Measurements from ENCODE around the gene BICC1. TPM values are rescaled to one million over a fixed set of nuclear protein-coding genes. Genes with fewer than 3 reads are reported as not detected.

The BICC1 gene
- polyA plus RNA-seq, 3 donors, result 0.02 to 0.24 (median 0.14) TPM

DNA sequence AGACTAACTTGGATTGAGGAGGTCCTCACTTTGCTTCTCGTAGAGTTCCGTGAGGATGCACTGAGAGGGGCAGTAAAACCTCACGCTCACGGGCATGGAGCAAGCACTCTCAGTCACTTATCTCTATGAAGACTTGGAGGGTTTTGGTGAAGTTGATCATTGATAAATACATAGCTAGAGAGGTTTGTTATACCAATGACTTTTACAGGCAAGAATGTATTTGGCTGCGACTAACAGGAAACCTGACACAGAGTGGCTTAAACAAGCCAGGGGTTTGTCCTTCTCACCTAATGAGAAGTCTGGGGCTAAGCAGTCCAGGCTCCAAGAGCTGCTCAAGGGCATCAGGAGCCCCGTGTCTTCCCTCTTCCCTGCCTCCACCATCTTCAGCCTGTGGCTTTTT lies 6.1 kb downstream of the BICC1 start:
- H3K27ac Mint-ChIP-seq, result no peak overlapping the region
- intact Hi-C loops (cut with micrococcal nuclease), result no loop called here
- no peak for DNase-seq
- no peaks in the 10 kb centered on the region for H3K79me2 ChIP-seq (ENCODE audit: insufficient read depth, low read length)
- peaks cover 0 to 4% (median 0%) of the 10 kb centered on the region in 7 donors for H3K9me3 Mint-ChIP-seq
- H3K4me2 ChIP-seq (replicated peaks; ENCODE audit: extremely low read depth, low read length, poor library complexity, severe bottlenecking), result no peak overlapping the region
- H3K4me1 ChIP-seq (ENCODE audit: control insufficient read depth in 1 of 2, insufficient read depth in 2 of 2, low read length in 2 of 2), result peaks cover under 1 to 4% of the 10 kb centered on the region in 2 donors
- H4K20me1 ChIP-seq (ENCODE audit: insufficient read depth, low read length), result no peaks in the 10 kb centered on the region
- H3K4me3 ChIP-seq (replicated peaks in 1 of 3; ENCODE audit: low read depth in 2 of 3, low read length in 3 of 3), result no peak overlapping the region
- H3K27ac ChIP-seq (ENCODE audit: low read depth in 1 of 2, low read length in 2 of 2), result no peak overlapping the region
- no peaks in the 10 kb centered on the region for H3K36me3 Mint-ChIP-seq
- H3K9me3 ChIP-seq (replicated peaks in 1 of 2; ENCODE audit: control insufficient read depth in 1 of 2, insufficient read depth in 1 of 2, low read length in 2 of 2), result no peaks in the 10 kb centered on the region
- no peak overlapping the region for H3K4me3 Mint-ChIP-seq
- H3K36me3 ChIP-seq (replicated peaks in 1 of 2; ENCODE audit: control insufficient read depth in 1 of 2, insufficient read depth in 2 of 2, low read length in 2 of 2), result no peaks in the 10 kb centered on the region
- peaks cover 0 to 15% (median 13%) of the 10 kb centered on the region in 3 donors for H3K27me3 Mint-ChIP-seq (ENCODE audit: low read depth in 3 of 3)
- no peak overlapping the region for H3K9ac ChIP-seq (ENCODE audit: insufficient read depth, low read length, poor library complexity, severe bottlenecking)
- H3K4me1 Mint-ChIP-seq, result peaks cover 10% of the 10 kb centered on the region
- TF ChIP-seq, protein P1, sequence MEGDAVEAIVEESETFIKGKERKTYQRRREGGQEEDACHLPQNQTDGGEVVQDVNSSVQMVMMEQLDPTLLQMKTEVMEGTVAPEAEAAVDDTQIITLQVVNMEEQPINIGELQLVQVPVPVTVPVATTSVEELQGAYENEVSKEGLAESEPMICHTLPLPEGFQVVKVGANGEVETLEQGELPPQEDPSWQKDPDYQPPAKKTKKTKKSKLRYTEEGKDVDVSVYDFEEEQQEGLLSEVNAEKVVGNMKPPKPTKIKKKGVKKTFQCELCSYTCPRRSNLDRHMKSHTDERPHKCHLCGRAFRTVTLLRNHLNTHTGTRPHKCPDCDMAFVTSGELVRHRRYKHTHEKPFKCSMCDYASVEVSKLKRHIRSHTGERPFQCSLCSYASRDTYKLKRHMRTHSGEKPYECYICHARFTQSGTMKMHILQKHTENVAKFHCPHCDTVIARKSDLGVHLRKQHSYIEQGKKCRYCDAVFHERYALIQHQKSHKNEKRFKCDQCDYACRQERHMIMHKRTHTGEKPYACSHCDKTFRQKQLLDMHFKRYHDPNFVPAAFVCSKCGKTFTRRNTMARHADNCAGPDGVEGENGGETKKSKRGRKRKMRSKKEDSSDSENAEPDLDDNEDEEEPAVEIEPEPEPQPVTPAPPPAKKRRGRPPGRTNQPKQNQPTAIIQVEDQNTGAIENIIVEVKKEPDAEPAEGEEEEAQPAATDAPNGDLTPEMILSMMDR (IDR thresholded peaks at IDR 0.05), result no peak
- peaks cover 0 to 18% of the 10 kb centered on the region in 2 donors for H3K27me3 ChIP-seq (ENCODE audit: control insufficient read depth in 2 of 2, insufficient read depth in 2 of 2, low read length in 2 of 2)
- H2AFZ ChIP-seq (ENCODE audit: insufficient read depth, low read depth, low read length, poor library complexity, severe bottlenecking), result no peak overlapping the region
- WGBS (ENCODE audit: insufficient coverage), result 84% methylated on average over 2 of the region's 6 CpGs

DNA sequence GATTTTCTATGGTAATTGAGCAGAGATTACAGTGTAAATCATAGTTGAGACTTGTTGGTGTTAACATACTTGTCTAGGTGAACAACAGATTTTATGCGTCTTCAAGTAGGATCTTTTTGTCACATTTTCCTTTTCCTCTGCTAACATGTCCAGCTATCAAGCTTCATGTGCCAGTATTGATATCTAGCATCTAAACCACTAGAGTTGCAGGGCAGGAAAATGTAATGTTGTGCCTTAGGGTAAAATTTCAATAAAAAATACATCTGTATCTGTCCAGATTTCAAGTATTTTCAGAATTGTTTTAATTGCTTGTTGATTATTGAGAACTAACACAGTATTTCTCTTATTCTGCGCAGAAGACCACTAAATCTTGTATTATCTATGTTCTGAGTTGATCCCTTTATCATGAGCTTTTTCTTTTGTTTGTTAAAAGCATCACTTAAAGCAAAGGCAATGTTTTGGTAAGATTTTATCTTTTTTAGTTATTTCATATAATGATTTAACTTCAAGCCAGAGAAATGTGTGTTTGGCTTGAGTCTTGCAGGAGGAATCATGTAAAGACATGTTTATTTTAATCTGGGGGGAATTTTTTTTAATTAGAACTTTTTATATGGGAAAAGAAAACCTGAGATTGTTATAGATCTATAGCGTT lies 16.5 kb downstream of the BICC1 start:
- Histone ChIP-seq H3K4me1 (ENCODE audit: control insufficient read depth in 1 of 2, insufficient read depth in 2 of 2, low read length in 2 of 2) (no peaks in the 10 kb centered on the region), H3K36me3 (replicated peaks in 1 of 2; ENCODE audit: control insufficient read depth in 1 of 2, insufficient read depth in 2 of 2, low read length in 2 of 2) (no peaks in the 10 kb centered on the region), H3K27ac (ENCODE audit: low read depth in 1 of 2, low read length in 2 of 2) (no peak overlapping the region), H3K27me3 (ENCODE audit: control insufficient read depth in 2 of 2, insufficient read depth in 2 of 2, low read length in 2 of 2) (no peaks in the 10 kb centered on the region), H3K4me2 (replicated peaks; ENCODE audit: extremely low read depth, low read length, poor library complexity, severe bottlenecking) (no peak overlapping the region), H3K4me3 (replicated peaks in 1 of 3; ENCODE audit: low read depth in 2 of 3, low read length in 3 of 3) (no peak overlapping the region), H2AFZ (ENCODE audit: insufficient read depth, low read depth, low read length, poor library complexity, severe bottlenecking) (no peak overlapping the region), H3K79me2 (ENCODE audit: insufficient read depth, low read length) (no peaks in the 10 kb centered on the region), H3K9ac (ENCODE audit: insufficient read depth, low read length, poor library complexity, severe bottlenecking) (no peak overlapping the region), H3K9me3 (replicated peaks in 1 of 2; ENCODE audit: control insufficient read depth in 1 of 2, insufficient read depth in 1 of 2, low read length in 2 of 2) (peaks cover 0 to 7% of the 10 kb centered on the region in 2 donors), H4K20me1 (ENCODE audit: insufficient read depth, low read length) (no peaks in the 10 kb centered on the region)
- no peak overlapping the region for H3K4me3 Mint-ChIP-seq
- peaks cover 0 to 3% (median 2%) of the 10 kb centered on the region in 3 donors for H3K27me3 Mint-ChIP-seq (ENCODE audit: low read depth in 3 of 3)
- intact Hi-C loops (cut with micrococcal nuclease), result no loop called here
- no peaks in the 10 kb centered on the region for H3K36me3 Mint-ChIP-seq
- no peak overlapping the region for H3K27ac Mint-ChIP-seq
- peaks cover 1 to 11% (median 5%) of the 10 kb centered on the region in 7 donors for H3K9me3 Mint-ChIP-seq
- WGBS (ENCODE audit: insufficient coverage), result 0% methylated on average over 1 of the region's 3 CpGs
- TF ChIP-seq, protein P1 (IDR thresholded peaks at IDR 0.05), result no peak
- no peak for DNase-seq
- H3K4me1 Mint-ChIP-seq, result peaks cover 5% of the 10 kb centered on the region
